ENCODE results near the gene HK1.

HK1 gene

DNA sequence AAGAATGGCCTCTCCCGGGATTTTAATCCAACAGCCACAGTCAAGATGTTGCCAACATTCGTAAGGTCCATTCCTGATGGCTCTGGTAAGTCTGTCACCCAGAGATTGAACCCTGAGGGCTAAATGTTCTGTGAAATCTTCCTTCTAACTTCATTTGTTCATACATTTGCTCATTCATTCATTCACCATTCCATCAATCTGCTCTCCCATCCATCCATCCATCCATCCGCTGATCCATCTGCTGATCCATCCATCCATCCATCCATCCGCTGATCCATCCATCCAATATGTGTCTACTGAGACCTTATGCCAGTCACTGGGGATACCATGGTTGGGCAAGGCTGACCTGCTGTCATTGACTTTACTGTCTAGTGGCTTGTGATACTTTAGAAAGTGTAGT lies 65.6 kb downstream of the HK1 start:
- in situ Hi-C loops (cut with HindIII; ENCODE audit: low sequenced_read_pairs) = no loop called here

DNA sequence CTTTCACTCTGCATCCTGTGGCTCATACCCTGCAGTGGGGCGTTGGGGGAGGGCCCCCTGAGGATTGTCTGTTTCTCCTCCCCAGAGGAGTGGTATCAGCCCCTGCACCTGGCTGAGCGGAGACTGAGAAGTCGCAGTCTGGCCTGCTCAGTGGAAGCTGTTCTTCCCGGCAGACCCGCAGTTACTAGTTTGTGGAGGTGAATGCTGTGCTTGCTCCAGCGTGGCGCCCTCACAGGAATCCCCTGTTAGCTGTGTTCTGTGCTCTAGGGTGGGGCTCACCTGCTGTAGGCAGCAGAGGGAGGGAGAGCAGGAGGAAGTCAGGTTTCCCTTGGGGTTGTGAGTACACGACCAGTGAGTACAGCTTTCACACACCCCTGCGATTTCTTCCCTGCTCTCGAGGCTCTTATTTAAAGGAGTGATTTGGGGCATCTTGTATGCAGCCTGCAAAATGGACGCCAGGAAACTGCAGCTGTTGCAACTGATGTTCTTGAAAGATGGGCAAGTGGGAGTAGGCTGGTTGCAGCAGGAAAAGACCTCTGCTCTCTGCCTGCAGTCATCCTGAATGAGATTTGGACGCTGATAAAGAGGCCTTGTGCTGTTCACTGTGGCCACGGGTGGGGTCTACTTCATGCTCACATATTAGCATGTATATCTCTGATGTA lies 66.4 kb downstream of the HK1 start:
- in situ Hi-C loops (cut with HindIII; ENCODE audit: low sequenced_read_pairs) = no loop called here

DNA sequence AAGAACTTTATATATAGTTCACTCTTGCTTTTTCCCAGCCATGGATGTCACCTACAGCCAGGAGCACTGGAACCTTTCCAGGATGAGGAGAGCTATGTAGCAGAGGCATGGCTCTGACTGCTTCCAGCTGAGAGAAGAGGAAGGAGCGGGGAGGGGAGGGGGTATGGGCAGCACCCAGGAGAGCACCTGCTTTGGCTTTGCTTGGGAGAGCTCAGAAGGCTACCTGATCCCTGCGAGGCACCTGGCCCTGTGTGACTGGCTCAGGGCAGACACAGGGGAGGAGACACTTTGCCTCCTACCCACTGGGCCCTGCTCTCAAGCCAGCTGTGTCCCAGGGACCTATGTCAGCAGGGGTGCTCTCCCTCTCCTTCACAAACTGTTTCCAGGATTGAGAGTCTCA lies 67.1 kb downstream of the HK1 start:
- in situ Hi-C loops (cut with HindIII; ENCODE audit: low sequenced_read_pairs) = no loop called here

DNA sequence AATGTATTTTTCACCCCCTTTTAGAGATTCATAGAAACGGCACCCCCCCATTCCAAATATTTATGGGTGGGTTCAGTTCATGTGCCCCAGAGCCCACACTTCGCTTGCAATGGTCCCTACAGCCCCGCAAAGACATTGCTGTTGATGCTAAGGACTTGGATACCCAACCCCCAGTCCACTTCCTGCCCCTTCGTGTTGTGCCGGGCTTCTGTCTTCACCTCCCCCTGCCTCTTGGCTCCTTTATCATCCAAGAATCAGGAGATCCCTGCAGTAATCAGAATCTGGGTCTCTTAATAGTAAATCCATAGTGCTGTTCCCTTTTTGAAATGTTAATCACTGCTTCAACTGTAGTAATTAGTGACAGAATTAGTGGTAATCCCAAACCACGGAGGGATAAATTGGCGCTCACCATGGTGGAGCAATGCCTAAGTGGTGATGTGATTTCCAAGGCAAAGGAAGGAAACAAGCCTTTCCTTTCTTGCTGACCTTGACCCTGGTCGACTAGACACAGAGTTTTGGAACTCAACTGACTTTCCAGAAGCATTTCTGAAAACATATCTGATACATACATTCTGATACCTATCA lies 67.7 kb downstream of the HK1 start:
- in situ Hi-C loops (cut with HindIII; ENCODE audit: low sequenced_read_pairs) = no loop called here

DNA sequence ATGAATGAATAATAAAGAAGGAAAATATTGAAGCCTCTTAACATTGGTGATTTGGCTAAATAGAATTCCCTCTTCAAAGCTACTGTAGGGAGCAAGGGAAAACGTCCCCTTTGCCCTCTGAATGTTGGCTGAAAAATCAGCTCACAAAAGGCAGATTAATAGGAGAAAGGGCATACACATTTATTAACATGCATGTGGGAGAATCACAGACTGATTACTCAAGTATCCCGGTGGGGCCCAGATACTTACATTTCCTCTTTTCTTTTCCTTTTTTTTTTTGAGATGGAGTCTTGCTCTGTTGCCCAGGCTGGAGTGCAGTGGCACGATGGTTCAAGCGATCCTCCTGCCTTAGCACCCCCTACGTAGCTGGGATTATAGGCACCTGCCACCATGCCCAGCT lies 68.5 kb downstream of the HK1 start:
- in situ Hi-C loops (cut with HindIII; ENCODE audit: low sequenced_read_pairs) = no loop called here

DNA sequence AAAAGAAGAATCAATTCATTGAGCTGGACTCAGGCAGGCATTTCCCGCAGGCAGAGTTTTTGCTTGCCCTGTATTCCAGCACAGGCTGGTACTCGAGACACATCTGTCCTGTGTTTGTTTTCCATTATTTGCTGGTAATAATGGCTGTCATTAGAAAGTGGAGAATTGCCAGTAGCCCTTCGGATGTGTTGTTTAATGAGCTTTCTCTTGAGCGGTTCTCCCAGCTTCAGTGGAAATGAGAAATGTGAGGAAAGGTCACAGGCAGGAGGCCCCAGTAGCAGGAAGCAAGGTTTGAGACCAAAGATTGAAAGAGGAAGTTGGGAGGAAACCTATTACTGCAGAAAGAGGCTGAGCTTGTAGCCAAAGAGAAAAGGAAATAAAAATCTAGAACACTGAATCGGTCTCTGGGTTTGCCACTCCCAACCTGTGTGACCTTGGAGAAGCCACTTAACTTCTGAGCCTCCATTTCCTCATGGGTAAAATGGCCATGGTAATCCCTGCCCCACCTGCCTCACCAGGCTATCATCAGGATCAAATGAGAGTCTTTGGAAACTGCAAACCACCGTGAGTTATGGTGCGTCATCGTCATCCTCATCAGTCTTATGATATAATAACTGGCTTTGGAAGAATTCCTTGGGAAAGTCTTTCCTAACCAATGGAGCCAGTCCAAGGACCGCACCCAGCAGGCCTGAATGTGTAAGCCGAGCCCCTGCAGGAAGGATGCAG lies 70.7 kb downstream of the HK1 start:
- in situ Hi-C loops (cut with HindIII; ENCODE audit: low sequenced_read_pairs) = no loop called here

DNA sequence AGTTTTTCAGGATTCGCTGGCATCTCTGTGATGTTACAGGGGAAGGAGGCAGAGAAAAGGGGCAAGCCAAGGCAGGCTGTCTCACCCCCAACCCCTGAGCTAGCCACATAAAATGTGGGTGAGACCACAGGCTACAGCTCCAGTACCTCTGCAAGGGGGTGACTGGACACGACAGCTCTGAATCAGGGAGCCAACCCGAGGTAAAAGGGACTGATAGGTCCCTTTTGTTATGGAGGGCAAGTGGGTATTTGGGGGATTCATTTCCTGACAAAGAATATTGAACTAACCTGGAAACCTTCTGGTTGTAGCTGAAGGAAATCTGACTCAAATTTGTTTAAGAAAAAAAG lies 71.2 kb downstream of the HK1 start:
- in situ Hi-C loops (cut with HindIII; ENCODE audit: low sequenced_read_pairs) = no loop called here

DNA sequence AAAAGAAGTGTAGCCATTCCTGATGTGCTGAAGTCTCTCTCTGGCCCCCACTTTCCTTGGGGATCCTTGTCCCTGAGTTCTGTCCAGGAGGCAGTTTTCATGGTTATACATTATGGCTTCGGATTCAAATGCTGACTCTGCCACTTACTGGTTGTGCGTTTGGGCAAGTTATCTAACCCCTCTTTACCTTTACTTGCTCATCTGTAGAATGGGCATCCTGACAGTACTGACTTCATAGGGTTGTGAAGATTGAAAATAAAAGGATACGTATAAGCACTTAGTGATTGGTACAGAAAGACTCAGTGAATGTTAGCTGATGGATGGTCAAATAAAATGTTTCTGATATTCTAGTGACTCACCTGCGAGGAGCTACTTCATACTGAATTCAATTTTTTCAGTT lies 73.3 kb downstream of the HK1 start:
- in situ Hi-C loops (cut with HindIII; ENCODE audit: low sequenced_read_pairs) = no loop called here

DNA sequence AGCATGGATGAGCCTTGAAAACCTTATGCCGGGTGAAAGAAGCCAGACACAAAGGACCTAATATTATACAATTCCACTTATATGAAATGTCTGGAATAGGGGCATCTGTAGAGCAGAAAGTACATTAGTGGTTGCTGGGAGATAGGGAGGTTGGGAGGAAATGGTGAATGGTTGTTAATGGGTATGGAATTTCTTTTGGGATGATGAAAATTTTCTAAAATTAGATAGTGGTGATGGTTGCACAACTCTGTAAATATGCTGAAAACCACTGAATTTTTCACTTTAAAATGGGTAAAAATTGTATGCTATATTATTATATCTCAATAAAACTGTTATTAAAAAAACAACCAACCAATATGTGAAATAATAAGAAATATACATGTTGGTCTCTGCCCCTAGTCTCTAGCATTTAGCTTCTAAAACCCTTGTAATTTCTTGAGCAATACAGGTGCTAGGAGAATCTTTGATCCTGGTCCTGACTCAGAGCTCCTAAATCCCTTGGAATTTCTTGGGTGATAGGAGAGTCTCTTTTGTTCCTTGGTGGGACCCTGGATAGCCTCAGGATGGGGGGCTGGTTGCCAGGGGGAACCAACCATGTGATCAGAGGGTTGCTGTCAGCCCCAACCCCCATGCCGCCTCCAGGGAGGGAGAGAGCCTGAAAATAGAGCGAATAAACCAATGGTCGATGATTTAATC lies 74.4 kb downstream of the HK1 start:
- in situ Hi-C loops (cut with HindIII; ENCODE audit: low sequenced_read_pairs) = no loop called here

DNA sequence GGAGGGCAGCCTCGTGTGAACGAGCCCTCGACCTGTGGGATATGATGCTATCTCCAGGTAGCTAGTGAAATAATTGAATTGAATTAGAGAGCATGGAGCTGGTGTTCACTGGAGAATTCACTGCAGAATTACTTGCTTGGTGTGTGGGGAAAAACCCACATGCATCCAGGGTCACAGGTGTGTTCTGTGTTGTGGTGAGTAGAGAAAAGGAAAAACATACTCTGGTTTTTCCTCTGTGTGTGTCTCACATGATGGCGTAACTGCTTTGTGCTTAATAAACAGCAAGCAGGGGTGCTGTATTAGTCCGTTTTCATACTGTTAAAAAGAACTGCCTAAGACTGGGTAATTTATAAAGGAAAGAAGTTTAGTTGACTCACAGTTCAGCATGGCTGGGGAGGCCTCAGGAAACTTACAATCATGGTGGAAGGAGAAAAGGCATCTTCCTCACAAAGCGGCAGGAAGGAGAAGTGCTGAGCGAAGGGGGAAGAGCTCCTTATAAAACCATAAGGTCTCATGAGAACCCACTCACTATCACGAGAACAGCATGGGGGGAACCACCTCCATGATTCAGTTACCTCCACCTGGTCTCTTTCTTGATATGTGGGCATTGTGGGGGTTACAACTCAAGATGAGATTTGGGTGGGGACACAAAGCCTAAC lies 75.8 kb downstream of the HK1 start:
- in situ Hi-C loops (cut with HindIII; ENCODE audit: low sequenced_read_pairs) = no loop called here

DNA sequence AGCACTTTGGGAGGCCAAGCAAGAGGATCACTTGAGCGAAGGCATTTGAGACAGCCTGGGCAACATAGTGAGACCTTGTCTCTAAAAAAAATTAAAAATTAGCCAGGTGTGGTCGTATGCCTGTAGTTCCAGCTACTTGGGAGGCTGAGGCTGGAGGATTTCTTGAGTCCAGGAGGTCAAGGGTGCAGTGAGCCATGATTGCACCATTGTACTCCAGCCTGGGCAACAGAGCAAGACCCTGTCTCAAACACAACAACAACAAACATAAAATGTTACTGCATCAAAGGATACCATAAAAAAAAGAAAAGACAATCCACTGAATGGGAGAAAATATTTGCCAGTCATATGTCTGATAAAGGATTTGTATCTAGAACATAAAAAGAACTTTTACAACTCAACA lies 77.9 kb downstream of the HK1 start:
- in situ Hi-C loops (cut with HindIII; ENCODE audit: low sequenced_read_pairs) = no loop called here

DNA sequence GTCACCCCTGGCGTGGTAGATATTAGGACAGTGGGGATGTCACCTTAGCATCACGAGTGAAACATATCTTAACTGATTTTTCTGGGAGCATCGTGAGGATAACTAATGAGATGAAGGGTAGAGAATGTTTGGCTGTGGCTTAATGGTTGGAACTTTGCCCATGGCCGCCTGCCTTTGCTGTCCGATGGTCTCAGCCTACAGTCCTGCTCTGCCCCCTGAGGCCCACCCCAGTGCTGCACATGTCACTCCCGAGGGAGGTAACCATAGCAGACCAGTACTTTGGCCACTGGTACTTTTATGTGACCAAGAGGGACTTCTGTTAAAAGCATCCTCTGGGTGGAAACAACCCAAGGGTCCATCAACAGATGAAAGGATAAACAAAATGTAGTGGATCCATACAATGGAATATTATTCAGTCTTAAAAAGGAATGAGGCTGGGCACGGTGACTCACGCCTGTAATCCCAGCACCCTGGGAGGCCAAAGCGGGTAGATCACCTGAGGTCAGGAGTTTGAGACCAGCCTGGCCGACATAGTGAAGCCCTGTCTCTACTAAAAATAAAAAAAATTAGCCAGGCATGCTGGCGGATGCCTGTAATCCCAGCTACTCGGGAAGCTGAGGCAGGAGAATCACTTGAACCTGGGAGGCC lies 80.0 kb downstream of the HK1 start:
- in situ Hi-C loops (cut with HindIII; ENCODE audit: low sequenced_read_pairs) = no loop called here

DNA sequence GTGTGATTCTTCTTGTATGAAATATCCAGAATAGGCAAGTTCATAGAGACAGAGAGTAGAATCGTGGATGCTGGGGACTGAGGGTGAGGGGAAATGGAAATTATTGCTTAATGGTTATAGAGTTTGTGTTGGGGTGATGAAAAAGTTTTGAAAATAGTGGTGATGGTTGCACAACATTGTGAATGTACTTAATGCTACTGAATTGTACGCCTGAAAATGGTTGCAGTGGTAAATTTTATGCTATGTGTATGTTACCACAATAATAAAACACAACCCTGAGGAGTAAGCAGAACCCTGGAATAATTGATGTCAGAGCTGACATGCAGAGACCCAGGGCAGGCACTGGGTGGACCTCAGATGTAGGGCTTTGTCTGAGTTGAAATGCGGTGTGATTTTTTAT lies 80.9 kb downstream of the HK1 start:
- in situ Hi-C loops (cut with HindIII; ENCODE audit: low sequenced_read_pairs) = no loop called here

DNA sequence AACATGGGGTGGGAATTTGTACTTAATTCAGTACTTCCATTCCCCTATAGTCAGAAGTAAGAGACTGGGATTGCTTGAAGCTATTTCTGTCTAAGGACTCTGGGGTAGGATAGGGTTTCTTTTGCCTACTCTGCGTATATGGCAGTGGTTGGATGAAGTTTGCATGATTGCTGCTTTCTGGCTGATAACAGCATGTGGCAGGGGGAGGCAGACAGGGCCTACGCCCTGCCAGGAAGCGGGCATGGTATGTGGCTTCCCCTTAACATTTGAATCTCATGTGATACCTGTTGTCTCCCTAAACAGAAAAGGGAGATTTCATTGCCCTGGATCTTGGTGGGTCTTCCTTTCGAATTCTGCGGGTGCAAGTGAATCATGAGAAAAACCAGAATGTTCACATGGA lies 81.3 kb downstream of the HK1 start:
- in situ Hi-C loops (cut with HindIII; ENCODE audit: low sequenced_read_pairs) = no loop called here

DNA sequence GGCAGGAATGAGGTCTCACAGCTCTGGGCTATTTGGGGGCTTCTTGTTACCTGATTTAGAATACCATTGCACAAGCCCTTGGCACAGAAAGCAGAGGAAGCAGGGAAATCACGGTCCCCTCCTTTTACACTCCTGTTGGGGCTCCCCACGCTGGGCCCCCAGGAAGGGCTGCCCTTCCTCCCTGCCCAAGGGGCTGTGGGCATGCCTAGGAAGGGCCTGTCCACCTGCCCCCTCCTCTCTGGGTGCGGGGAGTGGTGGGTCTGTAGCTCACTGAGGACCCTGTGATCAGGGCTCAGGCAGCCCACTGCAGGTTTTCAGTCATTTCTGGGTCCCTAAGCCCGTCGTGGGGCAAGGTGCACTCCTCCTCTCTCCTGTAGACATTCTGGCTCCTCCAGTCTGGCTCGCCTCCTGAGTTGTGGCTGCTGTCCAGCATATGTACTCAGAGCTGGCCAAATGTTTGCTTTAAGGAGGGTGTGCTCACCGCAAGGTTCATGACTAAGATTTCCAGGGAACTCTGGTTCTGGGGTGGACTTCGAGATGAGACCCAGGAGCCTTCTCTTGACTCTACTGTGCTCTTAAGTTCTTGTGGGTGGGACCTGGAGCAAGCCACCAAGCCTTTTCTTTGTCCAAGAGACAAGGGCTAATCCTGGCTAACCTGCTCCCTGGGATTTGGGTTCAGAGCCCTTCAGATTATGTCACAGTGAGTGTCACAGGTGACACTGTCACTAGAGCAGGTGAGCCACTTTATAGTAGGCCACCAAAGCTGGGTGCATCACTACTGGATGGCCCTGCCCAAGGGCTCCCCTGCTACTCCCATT lies 82.4 kb downstream of the HK1 start:
- in situ Hi-C loops (cut with HindIII; ENCODE audit: low sequenced_read_pairs) = loop anchor here (5.0 to 10.0 kb wide), 2 partner anchors 46 to 67 kb away; no protein-coding TSS in a partner anchor

DNA sequence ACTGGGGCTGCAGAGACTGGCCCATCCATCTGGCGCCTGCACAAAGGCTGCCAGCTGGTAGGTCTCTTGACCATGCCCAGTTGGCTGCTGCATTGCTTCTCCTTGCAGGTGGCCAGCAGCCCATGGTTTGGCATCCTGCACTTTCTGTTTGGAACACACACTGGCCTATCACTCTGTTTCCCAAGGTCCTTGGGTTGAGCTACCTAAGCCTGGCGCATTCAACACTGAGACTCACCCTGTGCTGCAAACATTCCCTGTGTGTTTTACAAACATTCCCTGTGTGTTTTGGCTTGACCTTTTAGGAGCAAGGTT lies 83.0 kb downstream of the HK1 start:
- in situ Hi-C loops (cut with HindIII; ENCODE audit: low sequenced_read_pairs) = loop anchor here (5.0 to 10.0 kb wide), 2 partner anchors 46 to 66 kb away; no protein-coding TSS in a partner anchor

DNA sequence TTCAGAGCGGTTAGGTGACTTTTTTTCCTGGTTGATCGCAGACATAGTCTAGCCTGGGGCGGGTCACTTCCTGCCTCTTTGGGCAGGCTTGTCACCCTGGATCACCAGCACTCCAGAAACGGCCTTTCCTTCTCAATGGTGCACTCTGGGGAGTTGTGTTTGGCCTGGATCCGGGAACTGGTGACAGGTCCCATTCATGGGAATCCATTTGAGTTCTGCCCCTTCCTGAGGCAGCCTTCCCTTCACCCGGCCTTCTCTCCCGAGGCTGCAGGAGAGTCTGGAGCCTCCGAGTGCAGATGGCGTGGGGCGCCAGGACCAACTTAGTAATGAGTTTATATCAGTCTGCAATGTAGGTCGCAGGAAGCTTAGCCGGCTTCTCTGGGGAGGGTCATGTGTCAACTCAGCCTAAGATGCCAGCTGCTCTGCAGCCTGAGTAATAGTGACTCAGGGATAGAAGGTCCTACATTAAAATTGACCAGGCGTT lies 84.2 kb downstream of the HK1 start:
- in situ Hi-C loops (cut with HindIII; ENCODE audit: low sequenced_read_pairs) = loop anchor here (5.0 to 10.0 kb wide), 2 partner anchors 48 to 65 kb away; no protein-coding TSS in a partner anchor

DNA sequence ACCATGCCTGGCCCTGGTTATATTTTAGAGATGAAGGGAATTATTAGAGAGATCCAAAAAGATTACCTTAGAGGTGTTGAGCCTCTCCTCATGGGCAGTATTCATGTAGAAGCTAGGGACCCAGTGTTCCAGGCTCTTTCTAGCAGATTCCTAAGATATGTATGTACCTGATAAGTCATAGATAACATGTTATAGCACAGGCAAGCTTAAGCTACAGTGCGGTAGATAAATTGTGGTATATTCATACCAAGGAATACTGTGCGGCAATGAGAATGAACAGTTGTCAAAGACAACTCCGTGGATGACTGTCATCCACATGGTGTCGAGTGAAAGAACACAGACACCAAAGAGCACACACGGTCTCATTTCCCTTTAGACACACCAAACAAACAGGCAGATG lies 85.4 kb downstream of the HK1 start:
- in situ Hi-C loops (cut with HindIII; ENCODE audit: low sequenced_read_pairs) = loop anchor here (5.0 to 10.0 kb wide), 2 partner anchors 49 to 64 kb away; no protein-coding TSS in a partner anchor

DNA sequence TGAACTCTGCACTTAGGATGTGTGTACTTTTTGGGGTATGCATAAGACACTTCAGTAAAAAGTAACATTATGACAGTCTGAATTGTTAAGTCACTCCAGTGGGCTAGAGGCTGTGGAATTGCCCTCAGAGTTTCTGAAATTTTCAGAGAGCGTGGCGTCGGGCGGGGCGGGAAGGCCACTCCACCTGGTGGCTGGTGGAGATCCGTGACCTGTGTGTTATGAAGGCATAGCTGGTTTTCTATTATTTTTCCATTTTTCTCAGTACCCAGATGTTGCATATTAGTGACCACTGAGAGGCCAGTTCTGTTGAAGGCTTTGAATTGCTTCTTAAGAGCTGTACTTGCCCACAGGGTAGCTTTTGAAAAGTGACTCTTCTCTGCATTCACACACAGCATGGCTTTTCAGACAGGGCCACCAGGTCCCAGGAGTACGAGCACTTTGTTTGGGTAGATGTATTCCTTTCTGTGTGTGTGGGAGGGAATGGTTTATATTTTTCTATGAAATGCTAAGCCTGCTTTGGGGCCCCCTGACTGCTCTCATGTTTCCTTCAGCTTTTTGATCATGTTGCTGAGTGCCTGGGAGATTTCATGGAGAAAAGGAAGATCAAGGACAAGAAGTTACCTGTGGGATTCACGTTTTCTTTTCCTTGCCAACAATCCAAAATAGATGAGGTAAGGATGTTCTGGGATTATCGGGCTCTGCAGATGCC lies 86.1 kb downstream of the HK1 start:
- in situ Hi-C loops (cut with HindIII; ENCODE audit: low sequenced_read_pairs) = loop anchor here (5.0 to 10.0 kb wide), 2 partner anchors 50 to 63 kb away; no protein-coding TSS in a partner anchor

All from endothelial cell of hepatic sinusoid (primary cell).